Measurements from ENCODE around the gene REXO5.

The REXO5 gene

GRCh38 chr16:20830372-20830771, 24.0 kb downstream of the REXO5 start (continued):
- TF ChIP-seq ZNF701 (tag by site-specific recombination; IDR thresholded peaks at IDR 0.05): no peak
- TF ChIP-seq ZNF529 (tag by site-specific recombination; IDR thresholded peaks at IDR 0.05; ENCODE audit: insufficient replicate concordance): no peak
- TF ChIP-seq ZNF274 (IDR thresholded peaks at IDR 0.05; ENCODE audit: low read length): no peak
- no peak for TF ChIP-seq ZNF274 (tag by site-specific recombination; IDR thresholded peaks at IDR 0.05; ENCODE audit: borderline replicate concordance)
- TF ChIP-seq ZNF776 (tag by site-specific recombination; IDR thresholded peaks at IDR 0.05; ENCODE audit: borderline replicate concordance): no peak
- TF ChIP-seq SCRT1 (tag by site-specific recombination; IDR thresholded peaks at IDR 0.05; ENCODE audit: borderline replicate concordance): peak; percentile 53; the same call in 1 of the 2 replicates
- no peak for TF ChIP-seq ZNF660 (tag by site-specific recombination; IDR thresholded peaks at IDR 0.05)
- TF ChIP-seq ZNF639 (tag by site-specific recombination; IDR thresholded peaks at IDR 0.05): no peak

GRCh38 chr16:20833086-20833485, 26.8 kb downstream of the REXO5 start:
- H3K27ac ChIP-seq (ENCODE audit: extremely low read depth, low read depth, low read length): no peak overlapping the region
- H3K36me3 ChIP-seq (ENCODE audit: control insufficient read depth in 2 of 2, insufficient read depth in 1 of 2, low read length in 2 of 2): peaks cover 28 to 79% of the 10 kb centered on the region in 2 experiments; a peak in 2 of 3 replicates
- no peaks in the 10 kb centered on the region for H3K9me3 ChIP-seq (ENCODE audit: control insufficient read depth, insufficient read depth, low read depth, low read length)
- POLR2A ChIA-PET: no interaction called here
- no peak overlapping the region for H3K4me3 ChIP-seq (ENCODE audit: low read depth, low read length)
- H3K4me1 ChIP-seq (ENCODE audit: control insufficient read depth, insufficient read depth, low read length): no peaks in the 10 kb centered on the region
- TF ChIP-seq SCRT2 (tag by site-specific recombination; IDR thresholded peaks at IDR 0.05) (no peak), ZNF558 (tag by site-specific recombination; IDR thresholded peaks at IDR 0.05) (no peak), ZBTB20 (tag by site-specific recombination; IDR thresholded peaks at IDR 0.05) (no peak), ZSCAN23 (tag by site-specific recombination; IDR thresholded peaks at IDR 0.05) (no peak), ZNF184 (tag by site-specific recombination; IDR thresholded peaks at IDR 0.05) (no peak), ZNF274 (IDR thresholded peaks at IDR 0.05; ENCODE audit: low read length) (no peak), ZNF274 (tag by site-specific recombination; IDR thresholded peaks at IDR 0.05; ENCODE audit: borderline replicate concordance) (no peak)
- CTCF ChIA-PET: interaction anchor here (2.0 kb wide), 1 partner anchor 17 kb away, joined by 7 read pairs; no protein-coding TSS in a partner anchor

- Histone ChIP-seq H3K4me3 (ENCODE audit: low read depth, low read length) (no peak overlapping the region), H3K9me3 (ENCODE audit: control insufficient read depth, insufficient read depth, low read depth, low read length) (no peaks in the 10 kb centered on the region), H3K36me3 (ENCODE audit: control insufficient read depth in 2 of 2, insufficient read depth in 1 of 2, low read length in 2 of 2) (peaks cover 33 to 86% of the 10 kb centered on the region in 2 experiments), H3K4me1 (ENCODE audit: control insufficient read depth, insufficient read depth, low read length) (no peaks in the 10 kb centered on the region), H3K27ac (ENCODE audit: extremely low read depth, low read depth, low read length) (no peak overlapping the region)
- CTCF ChIA-PET: interaction anchor here (0.6 kb wide), 1 partner anchor 1242 kb away, joined by 3 read pairs; no protein-coding TSS in a partner anchor
- TF ChIP-seq ZNF138 (tag by site-specific recombination; IDR thresholded peaks at IDR 0.05; ENCODE audit: borderline replicate concordance) (no peak), ZNF404 (tag by site-specific recombination; IDR thresholded peaks at IDR 0.05) (no peak), ZBTB7A (tag by site-specific recombination; IDR thresholded peaks at IDR 0.05; ENCODE audit: low read depth) (no peak), YY2 (tag by site-specific recombination; IDR thresholded peaks at IDR 0.05) (no peak), ZNF248 (tag by site-specific recombination; IDR thresholded peaks at IDR 0.05) (no peak), KLF16 (tag by site-specific recombination; IDR thresholded peaks at IDR 0.05) (no peak), ZNF449 (tag by site-specific recombination; IDR thresholded peaks at IDR 0.05) (no peak), ZNF140 (tag by site-specific recombination; IDR thresholded peaks at IDR 0.05) (no peak), TCF7L2 (IDR thresholded peaks at IDR 0.05; ENCODE audit: borderline replicate concordance, low read depth, low read length) (no peak), ZNF768 (tag by site-specific recombination; IDR thresholded peaks at IDR 0.05) (no peak), ZNF433 (tag by site-specific recombination; IDR thresholded peaks at IDR 0.05; ENCODE audit: low read depth) (no peak), ZNF555 (tag by site-specific recombination; conservative IDR thresholded peaks at IDR 0.05) (no peak), ZBTB17 (tag by site-specific recombination; IDR thresholded peaks at IDR 0.05) (no peak), ZBTB20 (tag by site-specific recombination; IDR thresholded peaks at IDR 0.05) (no peak), ZNF626 (tag by site-specific recombination; IDR thresholded peaks at IDR 0.05) (no peak), ZBTB6 (tag by site-specific recombination; IDR thresholded peaks at IDR 0.05) (no peak), PRDM1 (tag by site-specific recombination; IDR thresholded peaks at IDR 0.05) (no peak)
- POLR2A ChIA-PET: no interaction called here
Observed at GRCh38 chr16:20838240-20838639, 31.9 kb downstream of the REXO5 start.
